DND-41 (cell line): ENCODE results near the gene CCDC154.

Experiments
- ATAC-seq: fragments of 200-7000 bp; cut with Tn5 transposase; 3 replicates; pipeline ENCODE4 v1.9.1; 2021; ENCODE audit warnings: low read depth; ENCODE audit not compliant: insufficient read depth
- DNase-seq: peaks from one replicate; pipeline ENCODE4 v3.0.0-alpha.2; 2020
- H2AFZ ChIP-seq: 2 replicates; pipeline ENCODE4 v1.6.0; 2012; ENCODE audit warnings: low read depth, low read length
- H3K27ac ChIP-seq: 2 replicates; pipeline ENCODE4 v1.5.1; 2012; ENCODE audit warnings: low read length, inconsistent platforms
- H3K27me3 ChIP-seq: fragments of 200-600 bp; sonication (generic); 2 replicates; pipeline ENCODE4 v1.6.0; 2012; ENCODE audit warnings: low read length, mild to moderate bottlenecking, inconsistent platforms; ENCODE audit not compliant: insufficient read depth, poor library complexity
- H3K36me3 ChIP-seq: 2 replicates; pipeline ENCODE4 v1.5.1; 2012; ENCODE audit warnings: low read length, inconsistent platforms; ENCODE audit not compliant: insufficient read depth
- H3K4me1 ChIP-seq: 2 replicates; pipeline ENCODE4 v1.5.1; 2012; ENCODE audit warnings: mild to moderate bottlenecking, low read length; ENCODE audit not compliant: insufficient read depth
- H3K4me2 ChIP-seq: 2 replicates; pipeline ENCODE4 v1.6.0; 2012; ENCODE audit warnings: mild to moderate bottlenecking, moderate library complexity, low read length, inconsistent platforms; ENCODE audit not compliant: insufficient read depth
- H3K4me3 ChIP-seq, 2 experiments: fragments of 200-600 bp in 1 of 2; shearing (Covaris generic) in 1 of 2; 2 replicates each; pipeline ENCODE4 v1.5.1; 2012 to 2016; ENCODE audit warnings: inconsistent platforms in 2 of 2, low read length in 2 of 2, mild to moderate bottlenecking in 2 of 2, low read depth in 1 of 2, moderate library complexity in 1 of 2
- H3K79me2 ChIP-seq: 2 replicates; pipeline ENCODE4 v1.6.0; 2012; ENCODE audit warnings: low read length, inconsistent platforms; ENCODE audit not compliant: insufficient read depth
- H3K9ac ChIP-seq: 2 replicates; pipeline ENCODE4 v1.6.0; 2012; ENCODE audit warnings: low read depth, mild to moderate bottlenecking, inconsistent platforms, low read length, moderate library complexity
- H3K9me3 ChIP-seq: 2 replicates; pipeline ENCODE4 v1.5.1; 2012; ENCODE audit warnings: low read length, moderate library complexity, mild to moderate bottlenecking, inconsistent platforms; ENCODE audit not compliant: insufficient read depth, severe bottlenecking
- H4K20me1 ChIP-seq: 2 replicates; pipeline ENCODE4 v1.6.0; 2012; ENCODE audit warnings: low read length; ENCODE audit not compliant: insufficient read depth
- CTCF ChIP-seq: IDR thresholded peaks from 2 replicates; pipeline ENCODE4 v1.5.1; 2012; ENCODE audit warnings: borderline replicate concordance, low read length, moderate library complexity, mild to moderate bottlenecking; ENCODE audit not compliant: poor library complexity, severe bottlenecking; ENCODE audit errors: extremely low read depth
- EZH2 ChIP-seq: IDR thresholded peaks from 3 replicates; pipeline ENCODE4 v1.6.1; 2012; ENCODE audit warnings: borderline replicate concordance, low read depth, mild to moderate bottlenecking, moderate library complexity, low read length, inconsistent platforms; ENCODE audit not compliant: severe bottlenecking

The CCDC154 gene

GRCh38 chr16:1472974-1473373 lies 28.6 kb upstream of the CCDC154 start:
- ATAC-seq (no peak), DNase-seq (no peak)
- Histone ChIP-seq H3K4me2 (peak overlapping the region; percentile 81), H3K36me3 (peaks cover 6% of the 10 kb centered on the region; the same call in 1 of the 2 replicates), H4K20me1 (peaks cover 30% of the 10 kb centered on the region), H3K79me2 (peaks cover 77% of the 10 kb centered on the region), H3K27me3 (no peaks in the 10 kb centered on the region), H3K9me3 (no peaks in the 10 kb centered on the region), H3K9ac (no peak overlapping the region), H3K4me3 (no peak overlapping the region), H2AFZ (no peak overlapping the region), H3K4me1 (peaks cover 36% of the 10 kb centered on the region), H3K27ac (no peak overlapping the region)
- TF ChIP-seq EZH2 (no peak), CTCF (no peak)

- DNase-seq (no peak), ATAC-seq (no peak)
- Histone ChIP-seq H3K4me3 (no peak overlapping the region), H3K9me3 (no peaks in the 10 kb centered on the region), H3K36me3 (peaks cover 6% of the 10 kb centered on the region; the same call in 1 of the 2 replicates), H3K27me3 (no peaks in the 10 kb centered on the region), H3K79me2 (peaks cover 90% of the 10 kb centered on the region), H3K4me1 (peaks cover 36% of the 10 kb centered on the region), H3K27ac (no peak overlapping the region), H3K9ac (no peak overlapping the region), H3K4me2 (0 out of 2 replicates have a peak overlapping the region, but pooled peaks have one; percentile 1), H2AFZ (no peak overlapping the region), H4K20me1 (peaks cover 43% of the 10 kb centered on the region)
- TF ChIP-seq EZH2 = no peak
- TF ChIP-seq CTCF = no peak
These were observed 27.3 kb upstream of the CCDC154 start for GRCh38 chr16:1471569-1472194.

GRCh38 chr16:1470481-1471251 lies 26.3 kb upstream of the CCDC154 start:
- no peak for DNase-seq
- peaks cover 32% of the 10 kb centered on the region for H3K4me1 ChIP-seq
- H2AFZ ChIP-seq = no peak overlapping the region
- TF ChIP-seq EZH2 (no peak), CTCF (no peak)
- peaks cover 96% of the 10 kb centered on the region for H3K79me2 ChIP-seq
- H4K20me1 ChIP-seq = peaks cover 51% of the 10 kb centered on the region
- no peaks in the 10 kb centered on the region for H3K9me3 ChIP-seq
- no peaks in the 10 kb centered on the region for H3K27me3 ChIP-seq
- ATAC-seq = no peak
- no peak overlapping the region for H3K4me2 ChIP-seq
- H3K9ac ChIP-seq = no peak overlapping the region
- H3K4me3 ChIP-seq = no peak overlapping the region
- peaks cover 6% of the 10 kb centered on the region; the same call in 1 of the 2 replicates for H3K36me3 ChIP-seq
- H3K27ac ChIP-seq = no peak overlapping the region
